Upper lobe of left lung (tissue), 6 donors: ENCODE data around the gene PTGIS. TPM values are rescaled to one million over a fixed set of nuclear protein-coding genes. Genes with fewer than 3 reads are reported as not detected.
A peak's percentile ranks its signal among the peaks of the same experiment; 100 is the strongest.

Experiments used
- ATAC-seq, 2 donors: fragments of 200-7000 bp; cut with Tn5 transposase; one replicate each; pipeline ENCODE4 v1.9.1; 2022; ENCODE audit warnings: mild to moderate bottlenecking in 2 of 2, moderate library complexity in 2 of 2; ENCODE audit not compliant: low FRiP score in 2 of 2
- DNase-seq, 2 donors: peaks; one replicate each; pipeline ENCODE4 v3.0.0-alpha.2; 2019 to 2020
- H3K27ac ChIP-seq, 4 donors: fragments of 200-600 bp; sonication (generic); one replicate each; pipeline ENCODE4 v1.5.1; 2016 to 2019
- H3K27me3 ChIP-seq, 4 donors: fragments of 200-600 bp; sonication (generic); one replicate each; pipeline ENCODE4 v1.5.1; 2017 to 2019
- H3K36me3 ChIP-seq, 4 donors: fragments of 200-600 bp; sonication (generic); one replicate each; pipeline ENCODE4 v1.5.1; 2016 to 2019
- H3K4me1 ChIP-seq, 4 donors: fragments of 200-600 bp; sonication (generic); one replicate each; pipeline ENCODE4 v1.5.1; 2018 to 2019
- H3K4me3 ChIP-seq, 4 donors: fragments of 200-600 bp; sonication (generic); one replicate each; pipeline ENCODE4 v1.5.1; 2017 to 2019; ENCODE audit warnings: mild to moderate bottlenecking in 2 of 4, moderate library complexity in 1 of 4
- H3K9me3 ChIP-seq, 4 donors: fragments of 200-600 bp; sonication (generic); one replicate each; pipeline ENCODE4 v1.5.1; 2018 to 2019
- CTCF ChIP-seq, 6 experiments: fragments of 450-650 bp in 4 of 6; fragments of 200-600 bp in 2 of 6; sonication (generic) in 2 of 6; IDR thresholded peaks; one replicate each; pipeline ENCODE4 v1.5.1; 2016 to 2019; ENCODE audit warnings: antibody characterized with exemption in 6 of 6
- EP300 ChIP-seq, 4 donors: sonication (generic); formaldehyde crosslinking; IDR thresholded peaks; one replicate each; pipeline ENCODE4 v1.5.1; 2017; ENCODE audit warnings: antibody characterized with exemption in 4 of 4, control low read depth in 2 of 4
- POLR2A ChIP-seq, 4 donors: fragments of 450-650 bp; IDR thresholded peaks; one replicate each; pipeline ENCODE4 v1.5.1; 2016 to 2017; ENCODE audit warnings: antibody characterized with exemption in 4 of 4, mild to moderate bottlenecking in 2 of 4
- POLR2AphosphoS5 ChIP-seq, 2 donors: sonication (generic); formaldehyde crosslinking; IDR thresholded peaks; one replicate each; pipeline ENCODE4 v1.5.1; 2017; ENCODE audit warnings: antibody characterized with exemption in 2 of 2
- WGBS, 2 donors: methylation state at CpG; one replicate each; pipeline ENCODE4 v1.1.5; 2017 to 2018; 5-methylcytosine and 5-hydroxymethylcytosine counted together
- total RNA-seq, 6 donors: library from RNA; depleted of rRNA in 4 of 6; stranded (reverse); fragments of >200 nt in 4 of 6; gene quantifications; one replicate each; pipeline versions ENCODE4 v1.1.0 to v1.2.1, GENCODE V29; 2016 to 2021
- donor health status: DM: no; HTN: no; CAD: no; lungs with moderate emphysema.
- donor health status: DM: no; HTN: yes; CAD: no; lungs with severe emphysema.

The PTGIS gene
- total RNA-seq, 6 donors from 2014 or later: 8.2 to 71.4 (median 18.4) TPM

- Histone ChIP-seq H3K36me3 (no peaks in the 10 kb centered on the region), H3K27ac (no peak overlapping the region), H3K4me3 (no peak overlapping the region), H3K9me3 (no peaks in the 10 kb centered on the region), H3K4me1 (no peaks in the 10 kb centered on the region), H3K27me3 (no peaks in the 10 kb centered on the region)
- no peak for TF ChIP-seq POLR2AphosphoS5 (IDR thresholded peaks at IDR 0.05)
- no peak for TF ChIP-seq POLR2A (IDR thresholded peaks at IDR 0.05)
- 92 to 93% methylated on average over 2 of the region's 2 CpGs for WGBS, 2 donors
- DNase-seq (no peak), ATAC-seq (no peak)
These were observed 56.0 kb downstream of the PTGIS start for GRCh38 chr20:49511788-49512525.

DNA sequence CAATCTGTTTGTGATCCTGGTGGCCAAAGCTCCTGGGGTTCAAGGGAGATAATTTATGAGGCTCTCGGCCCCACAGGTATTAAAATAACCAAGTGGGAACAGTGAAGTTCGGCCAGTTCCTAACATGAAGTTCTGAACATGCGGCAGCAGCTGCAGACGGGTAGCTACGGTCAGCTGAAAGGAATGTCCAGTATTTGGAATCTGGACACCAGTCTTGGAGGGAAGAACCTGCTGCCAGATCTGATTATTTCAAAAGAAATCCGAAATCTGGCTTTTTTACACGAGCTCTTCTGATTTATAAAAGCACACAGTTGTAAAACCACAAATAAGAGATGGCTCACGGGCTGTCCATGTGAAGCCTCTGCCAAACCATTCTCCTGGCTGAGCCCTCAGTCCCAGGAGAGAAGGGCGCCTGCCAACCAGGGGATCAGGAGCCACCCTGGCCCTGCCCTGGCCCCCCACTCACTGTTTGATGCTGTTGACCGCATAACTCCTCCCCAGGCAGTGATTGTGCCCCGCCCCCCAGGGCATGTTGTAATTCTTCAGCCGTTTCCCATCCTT, 57.3 kb downstream of the PTGIS start:
- ATAC-seq (peak; percentile 41 to 88), DNase-seq (peak; percentile 24 to 46)
- H3K4me1 ChIP-seq: no peaks in the 10 kb centered on the region
- H3K27me3 ChIP-seq: no peaks in the 10 kb centered on the region
- WGBS, 2 donors: 65 to 73% methylated on average over 12 of the region's 12 CpGs
- H3K36me3 ChIP-seq: no peaks in the 10 kb centered on the region
- H3K4me3 ChIP-seq: no peak overlapping the region
- TF ChIP-seq POLR2AphosphoS5 (IDR thresholded peaks at IDR 0.05) (peak in 1 of 2 donors; percentile 10), CTCF (IDR thresholded peaks at IDR 0.05) (no peak), POLR2A (IDR thresholded peaks at IDR 0.05) (no peak), EP300 (IDR thresholded peaks at IDR 0.05) (no peak)
- H3K27ac ChIP-seq: peak overlapping the region in 2 of 4 donors; percentile 54 to 72
- H3K9me3 ChIP-seq: no peaks in the 10 kb centered on the region

DNA sequence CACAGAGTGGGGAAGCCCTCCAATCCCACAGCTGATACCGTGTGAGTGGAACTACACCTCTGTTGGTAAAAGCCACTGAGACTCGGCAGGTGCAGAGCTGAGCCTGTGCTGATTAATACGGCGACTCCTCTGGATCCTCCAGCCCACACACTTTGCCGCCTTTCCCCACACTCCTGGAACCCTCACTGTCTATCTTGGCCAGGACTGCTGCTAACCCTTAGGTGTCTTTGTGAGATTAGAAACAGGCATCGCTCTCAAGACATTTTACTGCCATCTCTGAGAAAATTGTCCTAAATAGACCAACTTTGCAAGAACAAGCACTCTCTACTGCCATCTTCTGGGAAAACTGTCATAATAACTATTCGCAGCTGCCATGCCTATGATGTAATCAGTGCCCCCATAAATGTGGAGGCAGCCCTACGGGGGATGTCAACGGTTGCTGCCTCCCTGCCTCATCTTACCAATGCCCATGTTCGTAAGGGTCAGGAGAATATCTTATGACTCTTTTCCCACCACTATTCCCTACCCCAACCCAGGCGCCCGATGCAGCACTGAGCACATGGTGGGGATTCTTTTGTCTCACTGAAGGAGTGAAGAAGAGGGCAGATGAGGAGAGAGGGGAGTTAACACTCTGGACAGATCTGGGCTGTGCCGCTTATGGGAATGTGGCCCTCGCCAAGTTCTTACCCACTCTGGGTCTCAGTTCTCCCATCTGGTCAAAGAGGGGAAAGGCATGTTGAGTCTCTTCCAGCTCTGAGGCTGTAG, 59.3 kb downstream of the PTGIS start:
- ATAC-seq: no peak
- 59 to 66% methylated on average over 13 to 14 of the region's 14 CpGs for WGBS, 2 donors

DNA sequence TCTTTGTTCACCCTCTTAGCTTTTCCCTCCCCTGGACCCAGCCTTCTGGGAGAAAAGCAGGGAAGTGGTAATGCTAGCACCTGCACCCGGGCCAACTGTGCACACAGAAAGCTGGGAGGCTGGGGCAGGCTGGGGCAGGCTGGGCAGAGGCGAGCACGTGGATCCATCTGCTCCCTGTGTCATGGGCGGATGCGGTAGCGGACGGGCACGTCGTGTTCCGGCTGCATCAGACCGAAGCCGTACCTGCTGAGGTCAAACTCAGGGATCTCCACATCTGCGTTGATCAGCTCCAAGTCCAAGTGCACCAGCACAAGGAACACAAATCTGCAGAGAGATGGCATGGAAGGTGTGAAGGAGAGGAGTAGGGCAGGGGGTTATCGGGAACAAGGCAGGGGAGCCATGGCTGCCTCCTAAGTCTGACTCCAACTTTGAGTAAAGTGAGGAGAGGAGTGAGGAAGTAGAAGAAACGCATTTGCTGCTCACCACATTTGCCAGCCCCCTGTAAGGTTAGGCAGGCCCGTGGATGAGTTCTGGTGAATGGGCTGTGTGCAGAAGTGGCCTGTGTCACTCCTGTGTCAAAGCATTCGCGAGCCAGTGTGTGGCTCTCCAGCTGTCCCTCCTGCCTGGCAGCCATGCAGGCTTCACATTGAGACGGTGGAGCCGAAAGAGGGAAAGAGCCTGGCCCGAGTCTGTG, 60.0 kb downstream of the PTGIS start:
- no peak for TF ChIP-seq EP300 (IDR thresholded peaks at IDR 0.05)
- no peak for TF ChIP-seq CTCF (IDR thresholded peaks at IDR 0.05)
- no peak for TF ChIP-seq POLR2A (IDR thresholded peaks at IDR 0.05)
- H3K36me3 ChIP-seq: no peaks in the 10 kb centered on the region
- no peak overlapping the region for H3K27ac ChIP-seq
- 81 to 82% methylated on average over 19 to 21 of the region's 21 CpGs for WGBS, 2 donors
- no peaks in the 10 kb centered on the region for H3K4me1 ChIP-seq
- DNase-seq (peak in 1 of 2 donors; percentile 59), ATAC-seq (no peak)
- no peaks in the 10 kb centered on the region for H3K9me3 ChIP-seq
- no peak overlapping the region for H3K4me3 ChIP-seq
- H3K27me3 ChIP-seq: no peaks in the 10 kb centered on the region

More for the DNA sequence above, 59.3 kb downstream of the PTGIS start:
- Histone ChIP-seq H3K36me3 (no peaks in the 10 kb centered on the region), H3K4me1 (no peaks in the 10 kb centered on the region), H3K4me3 (no peak overlapping the region), H3K9me3 (no peaks in the 10 kb centered on the region), H3K27me3 (no peaks in the 10 kb centered on the region), H3K27ac (no peak overlapping the region)
- no peak for DNase-seq
- TF ChIP-seq EP300 (IDR thresholded peaks at IDR 0.05): no peak
- TF ChIP-seq POLR2AphosphoS5 (IDR thresholded peaks at IDR 0.05): no peak
- peak in 3 of 6 experiments; percentile 31 to 47 (median 38) for TF ChIP-seq CTCF (IDR thresholded peaks at IDR 0.05)

- 19 to 23% methylated on average over 6 to 9 of the region's 9 CpGs for WGBS, 2 donors
- no peaks in the 10 kb centered on the region for H3K27me3 ChIP-seq
These were observed 62.4 kb downstream of the PTGIS start for GRCh38 chr20:49505518-49505917.

More at GRCh38 chr20:49505518-49505917, 62.4 kb downstream of the PTGIS start:
- Histone ChIP-seq H3K9me3 (no peaks in the 10 kb centered on the region), H3K36me3 (no peaks in the 10 kb centered on the region), H3K4me1 (no peaks in the 10 kb centered on the region), H3K4me3 (no peak overlapping the region), H3K27ac (no peak overlapping the region)
- ATAC-seq: no peak
- TF ChIP-seq CTCF (IDR thresholded peaks at IDR 0.05): no peak
- TF ChIP-seq EP300 (IDR thresholded peaks at IDR 0.05): no peak
- TF ChIP-seq POLR2AphosphoS5 (IDR thresholded peaks at IDR 0.05): no peak
- no peak for TF ChIP-seq POLR2A (IDR thresholded peaks at IDR 0.05)
- no peak for DNase-seq
